Mesenchymal stem cell (in vitro differentiated cells and primary cell): Measurements from ENCODE around the gene PLCL1.
"Not testable (repeated sequence)": the region's sequence is repeated elsewhere in the genome, so short reads cannot be mapped to it uniquely, and the experiment has no call there.

Source experiments
- DNase-seq: peaks from one replicate; pipeline ENCODE4 v3.0.0-alpha.2; 2013
- H2AFZ ChIP-seq: one replicate; pipeline ENCODE4 v1.6.1; 2013; ENCODE audit warnings: low read depth, mild to moderate bottlenecking, control low read depth, inconsistent platforms, low read length, moderate library complexity
- H2AK5ac ChIP-seq: 2 replicates; pipeline ENCODE4 v1.6.1; 2013; ENCODE audit warnings: low read length, moderate library complexity, mild to moderate bottlenecking, inconsistent platforms; ENCODE audit not compliant: severe bottlenecking
- H2BK120ac ChIP-seq: one replicate; pipeline ENCODE4 v1.6.1; 2013; ENCODE audit warnings: low read depth, mild to moderate bottlenecking, inconsistent platforms, low read length, moderate library complexity
- H2BK12ac ChIP-seq, 2 experiments: one replicate each; pipeline ENCODE4 v1.6.1; 2013; ENCODE audit warnings: inconsistent platforms in 2 of 2, low read length in 2 of 2, mild to moderate bottlenecking in 2 of 2, moderate library complexity in 2 of 2, control low read depth in 1 of 2
- H2BK15ac ChIP-seq: one replicate; pipeline ENCODE4 v1.6.1; 2013; ENCODE audit warnings: mild to moderate bottlenecking, low read depth, inconsistent platforms; ENCODE audit not compliant: poor library complexity, severe bottlenecking
- H2BK5ac ChIP-seq: 2 replicates; pipeline ENCODE4 v1.6.1; 2013; ENCODE audit warnings: low read depth, mild to moderate bottlenecking, low read length, control low read depth, inconsistent platforms; ENCODE audit not compliant: poor library complexity, severe bottlenecking
- H3K14ac ChIP-seq, 2 experiments: one replicate each; pipeline ENCODE4 v1.6.1; 2013; ENCODE audit warnings: inconsistent platforms in 2 of 2, low read length in 2 of 2, control low read depth in 1 of 2, mild to moderate bottlenecking in 1 of 2, moderate library complexity in 1 of 2
- H3K18ac ChIP-seq, 2 experiments: one replicate each; pipeline ENCODE4 v1.6.1; 2013; ENCODE audit warnings: inconsistent platforms in 2 of 2, low read length in 2 of 2, control low read depth in 1 of 2, low read depth in 1 of 2, mild to moderate bottlenecking in 1 of 2
- H3K23ac ChIP-seq, 2 experiments: one replicate each; pipeline ENCODE4 v1.6.1; 2013; ENCODE audit warnings: inconsistent platforms in 2 of 2, low read length in 2 of 2, mild to moderate bottlenecking in 2 of 2, moderate library complexity in 2 of 2, control low read depth in 1 of 2
- H3K27ac ChIP-seq: 2 replicates; pipeline ENCODE4 v1.5.1; 2013; ENCODE audit warnings: mild to moderate bottlenecking, moderate library complexity, low read length, control low read depth, inconsistent platforms; ENCODE audit not compliant: poor library complexity, severe bottlenecking
- H3K27me3 ChIP-seq, 2 experiments: 2 replicates each; pipeline versions ENCODE4 v1.6.1 to v1.7.0; 2013; ENCODE audit warnings: low read length in 2 of 2, mild to moderate bottlenecking in 2 of 2, moderate library complexity in 2 of 2, control low read depth in 1 of 2, inconsistent platforms in 1 of 2; ENCODE audit not compliant: control insufficient read depth in 1 of 2, insufficient read depth in 1 of 2
- H3K36me3 ChIP-seq, 2 experiments: 2 replicates each; pipeline versions ENCODE4 v1.6.1 to v1.7.0; 2013; ENCODE audit warnings: low read length in 2 of 2, control low read depth in 1 of 2, inconsistent platforms in 1 of 2, low read depth in 1 of 2, mild to moderate bottlenecking in 1 of 2; ENCODE audit not compliant: insufficient read depth in 2 of 2, control insufficient read depth in 1 of 2
- H3K4ac ChIP-seq, 2 experiments: one replicate each; pipeline ENCODE4 v1.6.1; 2013; ENCODE audit warnings: inconsistent platforms in 2 of 2, low read length in 2 of 2, mild to moderate bottlenecking in 2 of 2, moderate library complexity in 2 of 2, control low read depth in 1 of 2, low read depth in 1 of 2
- H3K4me1 ChIP-seq: 2 replicates; pipeline ENCODE4 v1.6.1; 2013; ENCODE audit warnings: low read depth, low read length, control low read depth; ENCODE audit not compliant: control insufficient read depth, insufficient read depth
- H3K4me2 ChIP-seq: 2 replicates; pipeline ENCODE4 v1.6.1; 2013; ENCODE audit warnings: low read length, mild to moderate bottlenecking, inconsistent platforms; ENCODE audit not compliant: poor library complexity, severe bottlenecking
- H3K4me3 ChIP-seq, 2 experiments: 2 replicates each; pipeline versions ENCODE4 v1.5.1 to v1.7.0; 2013; ENCODE audit warnings: low read length in 2 of 2, mild to moderate bottlenecking in 2 of 2, control low read depth in 1 of 2, low read depth in 1 of 2; ENCODE audit not compliant: insufficient read depth in 1 of 2
- H3K79me1 ChIP-seq: replicated peaks from 2 replicates; pipeline ENCODE4 v1.6.1; 2013; ENCODE audit warnings: mild to moderate bottlenecking, control low read depth, low read length, inconsistent platforms; ENCODE audit not compliant: poor library complexity, severe bottlenecking
- H3K9ac ChIP-seq: 2 replicates; pipeline ENCODE4 v1.7.0; 2013; ENCODE audit warnings: mild to moderate bottlenecking, low read length, moderate library complexity
- H3K9me3 ChIP-seq: 2 replicates; pipeline ENCODE4 v1.7.0; 2013; ENCODE audit warnings: mild to moderate bottlenecking, low read length; ENCODE audit not compliant: control insufficient read depth
- H4K8ac ChIP-seq: one replicate; pipeline ENCODE4 v1.6.1; 2013; ENCODE audit warnings: inconsistent platforms, mild to moderate bottlenecking, low read length, moderate library complexity
- H4K91ac ChIP-seq: one replicate; pipeline ENCODE4 v1.6.1; 2013; ENCODE audit warnings: mild to moderate bottlenecking, low read length, inconsistent platforms
- WGBS: methylation state at CpG from one replicate; pipeline ENCODE4 v1.1.7; 2013; ENCODE audit warnings: mixed read lengths; 5-methylcytosine and 5-hydroxymethylcytosine counted together

Gene PLCL1

DNA sequence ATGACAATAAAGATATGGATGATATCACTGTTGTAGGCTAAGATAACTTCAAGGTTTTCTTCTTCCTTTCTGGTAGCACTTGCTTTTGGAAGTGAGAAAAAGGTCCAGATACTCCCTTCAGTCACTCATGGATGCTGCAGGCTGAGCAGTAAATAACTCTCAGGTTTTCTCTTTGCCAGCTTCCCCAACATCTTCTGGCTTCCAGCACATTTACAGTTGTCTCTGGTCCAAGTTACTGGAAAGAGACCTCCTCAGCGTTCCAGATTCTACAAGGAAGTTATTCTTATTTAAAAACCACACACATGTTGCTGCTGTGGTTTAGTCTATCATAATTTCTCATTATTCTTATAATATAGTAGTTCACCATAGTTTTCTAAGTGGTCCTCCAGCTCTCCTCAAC, 383.4 kb downstream of the PLCL1 start:
- no peak overlapping the region for H3K27ac ChIP-seq
- no peaks in the 10 kb centered on the region for H3K36me3 ChIP-seq
- H2BK120ac ChIP-seq = no peak overlapping the region
- H3K9me3 ChIP-seq = peaks cover 8% of the 10 kb centered on the region
- no peak overlapping the region for H3K23ac ChIP-seq
- H3K79me1 ChIP-seq = no peaks in the 10 kb centered on the region
- H3K9ac ChIP-seq = no peak overlapping the region
- WGBS = no CpG with 5 or more reads among the region's 1 CpG
- no peak overlapping the region for H3K4ac ChIP-seq
- no peak overlapping the region for H3K14ac ChIP-seq
- no peak overlapping the region for H4K91ac ChIP-seq
- no peak overlapping the region for H2BK5ac ChIP-seq
- no peak for DNase-seq
- no peaks in the 10 kb centered on the region for H3K4me1 ChIP-seq
- H2BK12ac ChIP-seq = no peak overlapping the region
- no peak overlapping the region for H2BK15ac ChIP-seq
- no peak overlapping the region for H4K8ac ChIP-seq
- H3K4me3 ChIP-seq = no peak overlapping the region
- no peak overlapping the region for H2AFZ ChIP-seq
- no peak overlapping the region for H2AK5ac ChIP-seq
- H3K18ac ChIP-seq = no peak overlapping the region
- H3K27me3 ChIP-seq = no peaks in the 10 kb centered on the region
- no peak overlapping the region for H3K4me2 ChIP-seq

DNA sequence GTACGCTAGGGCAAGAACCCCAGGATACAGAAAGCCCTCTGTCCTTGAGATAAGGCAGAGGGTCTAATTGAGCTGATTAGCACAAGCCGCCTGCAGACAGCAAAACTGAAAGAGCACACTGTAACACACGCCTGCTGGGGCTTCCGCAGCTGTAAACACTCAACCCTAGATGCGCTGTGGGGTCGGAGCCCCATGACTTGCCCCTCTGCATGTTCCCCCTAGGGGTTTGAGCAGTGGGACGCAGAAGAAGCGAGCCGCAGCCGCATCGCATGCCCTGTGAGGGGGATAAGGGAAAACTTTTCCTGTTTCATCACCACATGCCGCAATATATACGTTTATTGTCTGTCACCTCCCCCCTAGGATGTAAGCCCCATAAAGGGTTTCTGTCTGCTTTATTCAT, 384.6 kb downstream of the PLCL1 start:
- DNase-seq = no peak
- Histone ChIP-seq H2BK5ac (no peak overlapping the region), H3K14ac (no peak overlapping the region), H4K91ac (no peak overlapping the region), H3K79me1 (no peaks in the 10 kb centered on the region), H3K27ac (no peak overlapping the region), H3K4ac (no peak overlapping the region), H3K4me1 (no peaks in the 10 kb centered on the region), H3K18ac (no peak overlapping the region), H2BK15ac (no peak overlapping the region), H3K4me2 (no peak overlapping the region), H3K4me3 (no peak overlapping the region), H2AFZ (no peak overlapping the region), H3K9me3 (peaks cover 8% of the 10 kb centered on the region), H3K27me3 (no peaks in the 10 kb centered on the region), H3K36me3 (no peaks in the 10 kb centered on the region), H3K23ac (no peak overlapping the region), H2AK5ac (no peak overlapping the region), H4K8ac (no peak overlapping the region), H2BK120ac (no peak overlapping the region), H2BK12ac (no peak overlapping the region), H3K9ac (no peak overlapping the region)
- 44% methylated on average over 7 of the region's 13 CpGs for WGBS

DNA sequence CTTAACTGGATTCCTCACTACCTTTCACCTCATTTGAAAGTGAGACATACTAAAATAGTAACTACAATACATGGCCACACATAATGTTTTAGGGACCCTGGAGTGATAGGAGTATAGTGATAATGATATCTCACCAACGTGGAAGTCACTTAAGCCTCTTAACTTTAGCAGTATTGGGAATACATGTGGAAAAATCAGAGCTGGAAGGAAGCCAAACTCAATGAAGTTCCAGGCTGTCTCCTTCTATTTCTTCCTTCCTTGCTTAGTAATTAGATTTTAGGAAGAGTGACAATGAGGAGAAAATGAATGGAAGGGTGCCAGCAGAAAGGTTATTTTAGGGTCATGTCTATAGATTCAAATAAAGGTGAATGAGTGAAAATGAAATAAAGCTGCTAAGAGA, 387.3 kb downstream of the PLCL1 start:
- H2BK15ac ChIP-seq = no peak overlapping the region
- WGBS = no CpG with 5 or more reads among the region's 1 CpG

DNA sequence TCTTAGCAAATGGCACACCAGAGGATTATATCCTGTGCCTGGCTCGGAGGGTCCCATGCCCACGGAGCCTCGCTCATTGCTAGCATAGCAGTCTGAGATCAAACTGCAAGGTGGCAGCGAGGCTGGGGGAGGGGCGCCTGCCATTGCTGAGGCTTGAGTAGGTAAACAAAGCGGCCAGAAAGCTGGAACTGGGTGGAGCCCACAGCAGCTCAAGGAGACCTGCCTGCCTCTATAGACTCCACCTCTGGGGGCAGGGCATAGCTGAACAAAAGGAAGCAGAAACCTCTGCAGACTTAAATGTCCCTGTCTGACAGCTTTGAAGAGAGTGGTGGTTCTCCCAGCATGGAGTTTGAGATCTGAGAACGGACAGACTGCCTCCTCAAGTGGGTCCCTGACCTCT, 392.2 kb downstream of the PLCL1 start:
- not testable (repeated sequence) for H3K27ac ChIP-seq, H4K8ac ChIP-seq, H3K9ac ChIP-seq, H3K4me3 ChIP-seq, H3K9me3 ChIP-seq, H3K27me3 ChIP-seq, H3K4me2 ChIP-seq, H3K4me1 ChIP-seq, H4K91ac ChIP-seq, H3K4ac ChIP-seq, H2AK5ac ChIP-seq, H2BK120ac ChIP-seq, DNase-seq, H3K36me3 ChIP-seq, H3K23ac ChIP-seq, H2BK12ac ChIP-seq, H2BK5ac ChIP-seq, H3K79me1 ChIP-seq, H2AFZ ChIP-seq, H3K14ac ChIP-seq, H2BK15ac ChIP-seq, H3K18ac ChIP-seq
- WGBS = 81% methylated on average over 7 of the region's 7 CpGs

More for the DNA sequence above, 387.3 kb downstream of the PLCL1 start:
- Histone ChIP-seq H2BK12ac (no peak overlapping the region), H3K4me1 (no peaks in the 10 kb centered on the region), H3K79me1 (no peaks in the 10 kb centered on the region), H2AFZ (no peak overlapping the region), H3K4me2 (no peak overlapping the region), H2AK5ac (no peak overlapping the region), H3K4me3 (no peak overlapping the region), H3K27me3 (no peaks in the 10 kb centered on the region), H3K27ac (no peak overlapping the region), H3K18ac (no peak overlapping the region), H3K4ac (no peak overlapping the region), H3K14ac (no peak overlapping the region), H3K23ac (no peak overlapping the region), H2BK120ac (no peak overlapping the region), H4K91ac (no peak overlapping the region), H3K9ac (no peak overlapping the region), H3K9me3 (no peaks in the 10 kb centered on the region), H4K8ac (no peak overlapping the region), H3K36me3 (no peaks in the 10 kb centered on the region), H2BK5ac (no peak overlapping the region)
- no peak for DNase-seq
